Stimulated activated CD8-positive, alpha-beta memory T cell treated with anti-CD3 and anti-CD28 coated beads, Interleukin-7, amount 100 ng/mL, for 48 hours (primary cell): ENCODE data around the gene TSPAN14.
"Not testable (repeated sequence)": the region's sequence is repeated elsewhere in the genome, so short reads cannot be mapped to it uniquely, and the experiment has no call there.

Experiments used
- DNase-seq, 2 donors: peaks; one replicate each; pipeline ENCODE4 v3.0.0-alpha.2; 2020; ENCODE audit warnings: low read depth in 1 of 2; ENCODE audit errors: extremely low read depth in 1 of 2

TSPAN14 gene, protein sequence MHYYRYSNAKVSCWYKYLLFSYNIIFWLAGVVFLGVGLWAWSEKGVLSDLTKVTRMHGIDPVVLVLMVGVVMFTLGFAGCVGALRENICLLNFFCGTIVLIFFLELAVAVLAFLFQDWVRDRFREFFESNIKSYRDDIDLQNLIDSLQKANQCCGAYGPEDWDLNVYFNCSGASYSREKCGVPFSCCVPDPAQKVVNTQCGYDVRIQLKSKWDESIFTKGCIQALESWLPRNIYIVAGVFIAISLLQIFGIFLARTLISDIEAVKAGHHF

DNA sequence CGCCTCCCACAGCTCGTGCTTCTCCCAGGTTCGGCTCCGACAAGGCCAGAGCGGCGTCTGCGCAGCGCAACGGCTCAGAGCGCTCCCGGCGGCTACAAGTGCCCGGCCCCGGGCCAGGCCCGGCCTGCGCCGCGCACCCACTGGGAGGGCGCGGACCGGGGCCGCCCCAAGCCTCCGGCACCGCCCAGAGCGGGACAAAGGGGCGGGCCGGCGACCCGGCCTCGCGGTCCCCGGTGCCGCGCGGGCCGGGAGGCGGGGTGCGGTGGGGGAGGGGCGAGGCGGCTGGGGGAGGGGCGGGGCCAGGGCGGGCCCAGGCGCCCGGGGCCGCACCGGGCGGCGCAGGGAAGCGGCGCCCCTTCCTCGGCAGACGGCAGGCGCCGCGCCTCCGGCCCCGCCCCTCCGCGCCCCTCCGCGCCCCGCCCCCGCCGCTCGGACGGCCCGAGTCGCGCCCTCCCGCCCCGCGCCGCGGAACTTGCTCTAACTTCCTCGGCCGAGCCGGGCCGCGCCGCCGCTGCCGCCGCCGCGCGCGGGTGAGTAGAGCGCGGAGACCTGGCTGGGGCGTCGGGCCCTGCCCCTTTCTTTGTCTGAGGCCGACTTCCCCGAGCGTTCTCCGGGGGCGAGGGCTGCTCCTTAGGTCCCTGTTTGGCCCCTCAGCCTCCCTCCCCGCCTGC, at the start of gene TSPAN14:
Gene TSPAN14, plus strand, starts transcription at position 469 of the 671 bp plus-strand sequence. CDS start 34,924 bp downstream, outside the sequence.
- DNase-seq = peak in 1 of 2 donors; percentile 63

DNA sequence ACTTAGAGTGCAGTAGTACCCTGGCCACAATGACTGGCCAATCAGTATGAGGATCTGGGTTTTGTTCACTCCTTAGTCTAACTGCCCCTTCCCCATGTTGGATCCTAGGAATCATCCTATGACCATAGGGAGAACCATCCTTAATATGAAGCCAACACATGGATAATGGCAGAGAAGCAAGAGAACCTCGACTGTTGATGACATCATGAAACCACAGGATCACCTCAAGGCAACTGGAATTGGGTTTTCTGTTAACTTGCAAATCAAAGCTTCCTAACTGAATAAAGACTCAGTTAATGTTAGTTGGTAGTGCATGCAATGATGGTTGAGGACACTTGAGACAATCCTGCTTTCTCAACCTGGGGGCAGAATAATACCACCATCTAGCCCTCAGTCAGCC, 49.1 kb upstream of the TSPAN14 start:
- no peak for DNase-seq

DNA sequence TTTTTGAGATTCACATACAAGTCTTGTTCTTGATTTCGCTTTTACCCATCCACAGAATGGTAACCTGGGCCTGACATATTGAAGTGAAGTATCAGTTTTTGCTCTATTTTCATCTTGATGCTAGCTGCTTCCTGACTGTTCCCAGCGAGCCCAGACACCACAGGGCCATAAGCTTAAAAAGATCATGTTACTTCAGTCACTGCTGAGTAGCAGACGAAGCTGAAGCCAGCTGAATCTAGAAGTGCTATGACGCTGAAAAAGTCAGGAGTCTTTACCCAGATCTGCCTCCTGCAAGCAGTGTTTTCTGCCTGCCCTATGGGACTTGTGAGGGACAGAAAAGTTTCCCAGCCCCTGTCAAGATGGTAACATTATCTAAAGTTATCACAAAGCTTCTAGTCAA, 48.5 kb upstream of the TSPAN14 start:
- DNase-seq = no peak

DNA sequence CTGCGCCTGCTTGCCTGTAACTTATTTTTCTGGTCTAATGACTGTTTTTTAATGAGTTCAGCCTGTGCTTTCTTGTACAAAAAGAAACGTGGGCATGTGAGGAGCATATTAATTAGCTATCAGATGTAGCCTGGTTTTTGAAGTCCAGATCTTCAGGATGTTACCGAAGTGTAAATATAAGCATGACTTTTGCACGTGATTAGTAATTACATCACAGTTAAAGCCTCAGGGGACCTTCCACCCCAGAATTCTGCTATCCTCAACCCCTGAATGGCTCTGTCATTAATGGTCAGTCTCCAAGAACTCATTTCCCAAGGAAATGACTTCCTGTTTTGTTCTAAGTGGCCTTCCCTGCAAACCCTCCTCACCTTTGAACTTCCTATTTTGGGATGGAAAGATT, 47.9 kb upstream of the TSPAN14 start:
- DNase-seq = no peak

DNA sequence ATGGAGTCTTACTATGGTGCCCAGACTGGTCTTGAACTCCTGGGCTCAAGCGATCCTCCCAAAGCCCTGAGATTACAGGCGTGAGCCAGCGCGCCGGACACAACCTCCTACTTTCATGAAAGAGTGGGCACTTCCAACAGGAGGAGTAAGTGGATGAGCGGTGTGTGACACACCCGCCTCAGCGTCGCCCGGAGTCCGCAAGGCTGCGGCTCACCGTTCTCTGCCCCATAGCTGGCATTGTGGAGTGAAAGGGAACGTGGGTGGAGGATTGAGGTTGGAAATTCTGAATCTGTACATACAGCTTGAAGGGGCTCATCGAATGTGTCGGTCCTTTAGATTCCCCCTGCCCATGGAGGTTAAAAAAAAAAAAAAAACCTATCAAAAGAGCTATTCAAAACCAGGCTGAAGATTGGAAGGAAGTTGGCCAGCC, 46.3 kb upstream of the TSPAN14 start:
- peak; percentile 33 to 57 for DNase-seq

DNA sequence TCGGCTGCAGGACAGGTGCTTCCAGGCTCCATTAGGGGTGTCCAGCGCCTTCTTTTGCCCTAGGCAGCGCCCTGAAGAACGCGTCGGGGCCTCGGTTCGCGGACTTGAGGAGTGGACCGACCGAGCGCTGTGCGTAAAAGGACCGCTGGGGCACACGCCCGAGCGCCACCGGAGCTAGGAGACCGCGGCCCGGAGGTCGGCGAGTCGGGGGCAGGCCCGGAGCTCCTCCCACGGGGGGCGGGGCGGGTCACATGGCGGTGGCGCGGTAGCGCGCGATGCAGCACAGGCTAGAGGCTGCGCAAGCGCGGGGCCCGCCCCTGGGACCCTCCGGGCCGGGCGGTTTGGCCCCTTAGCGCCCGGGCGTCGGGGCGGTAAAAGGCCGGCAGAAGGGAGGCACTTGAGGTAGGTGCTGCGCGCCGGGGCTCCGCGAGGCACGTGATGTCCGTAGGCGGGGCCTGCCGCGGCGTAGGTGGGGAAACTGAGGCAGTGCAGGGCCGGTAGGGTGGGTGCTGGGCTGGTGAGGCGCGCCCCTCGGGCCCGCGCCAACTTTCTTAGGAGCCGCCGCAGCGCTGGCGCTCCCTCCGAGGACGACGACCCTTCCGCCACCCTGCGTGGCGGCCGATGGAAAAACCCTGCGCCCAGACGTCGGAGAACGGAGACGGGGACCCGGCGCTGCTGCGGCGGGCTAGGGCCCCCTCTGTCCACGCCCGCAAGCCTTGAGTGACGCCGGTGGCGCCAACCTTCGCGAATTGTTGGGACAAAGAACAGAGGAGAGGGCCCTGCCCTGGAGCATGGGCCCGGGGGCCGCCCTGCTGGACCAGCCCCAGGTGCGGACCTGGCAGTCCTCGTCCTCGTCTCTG, 45.6 kb upstream of the TSPAN14 start, which contains the start of gene PRXL2A:
Gene PRXL2A, plus strand, starts transcription at position 310 of the 860 bp plus-strand sequence. CDS start 11,917 bp downstream, outside the sequence.
- DNase-seq = peak; percentile 66 to 71

DNA sequence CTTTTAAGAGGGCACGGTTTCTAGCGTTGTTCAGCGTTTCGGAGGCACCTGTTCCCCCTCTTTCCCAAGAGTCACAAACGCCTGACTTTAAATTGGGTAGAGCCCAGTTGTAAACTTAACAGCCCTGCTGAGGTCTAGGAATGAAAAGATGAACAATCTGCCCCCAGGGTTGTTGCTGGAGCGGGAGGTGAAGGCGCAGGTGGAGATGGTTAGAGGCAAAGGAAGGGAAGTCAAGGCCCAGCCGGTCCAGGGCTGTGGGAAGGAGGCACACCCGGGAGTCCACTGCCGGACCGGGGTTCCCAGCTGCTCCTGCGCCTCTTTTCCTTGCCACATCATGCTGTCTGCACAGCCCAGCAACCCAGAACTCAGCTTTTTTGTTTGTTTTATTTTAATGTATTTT, 45.0 kb upstream of the TSPAN14 start:
- no peak for DNase-seq

DNA sequence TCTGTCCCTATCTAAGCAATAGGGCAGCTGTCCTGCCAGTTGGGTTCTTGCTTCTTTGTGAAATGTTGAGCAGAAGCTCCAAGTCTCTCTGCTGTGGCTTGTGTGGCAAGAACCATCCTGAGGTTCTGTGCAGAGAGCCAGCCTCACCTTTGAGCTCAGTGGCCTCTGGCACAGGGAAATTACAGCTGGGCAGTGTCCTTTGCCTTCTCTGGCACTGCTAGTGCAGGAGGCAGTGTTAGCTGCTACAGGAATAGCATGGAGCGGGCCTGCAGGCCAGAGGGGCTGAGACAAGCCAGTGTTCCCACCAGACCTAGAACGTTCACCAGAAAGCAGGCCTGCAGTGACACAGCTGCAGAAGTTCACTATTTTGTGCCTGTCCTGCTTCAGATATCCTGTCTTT, 44.0 kb upstream of the TSPAN14 start:
- no peak for DNase-seq

DNA sequence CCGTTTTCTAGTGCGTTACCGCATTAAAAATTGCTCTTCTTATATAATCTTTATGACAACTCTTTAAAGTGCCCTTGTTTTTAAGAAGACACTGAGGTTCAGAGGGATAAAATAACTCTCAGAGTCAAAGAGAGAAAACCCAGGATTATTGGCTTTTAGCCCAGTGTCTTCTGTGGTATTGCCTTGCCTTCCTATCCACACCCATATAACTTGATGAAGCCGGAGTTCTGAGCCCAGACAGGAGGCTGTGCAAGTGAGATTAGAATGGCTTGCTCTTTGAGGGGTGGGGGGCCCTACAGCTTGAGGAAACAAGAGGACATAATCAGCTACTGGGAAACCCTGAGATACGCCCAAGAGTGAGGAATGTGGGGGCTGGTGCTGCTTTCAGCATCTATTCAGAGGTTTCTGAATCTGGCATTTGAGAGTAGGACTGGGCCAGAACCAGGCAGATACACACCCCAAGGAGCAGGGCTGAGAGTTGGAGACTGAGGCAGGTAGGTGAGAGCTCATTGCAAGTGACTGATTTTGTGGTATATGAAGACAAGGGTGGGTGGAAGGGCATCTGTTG, 43.4 kb upstream of the TSPAN14 start:
- DNase-seq = no peak

DNA sequence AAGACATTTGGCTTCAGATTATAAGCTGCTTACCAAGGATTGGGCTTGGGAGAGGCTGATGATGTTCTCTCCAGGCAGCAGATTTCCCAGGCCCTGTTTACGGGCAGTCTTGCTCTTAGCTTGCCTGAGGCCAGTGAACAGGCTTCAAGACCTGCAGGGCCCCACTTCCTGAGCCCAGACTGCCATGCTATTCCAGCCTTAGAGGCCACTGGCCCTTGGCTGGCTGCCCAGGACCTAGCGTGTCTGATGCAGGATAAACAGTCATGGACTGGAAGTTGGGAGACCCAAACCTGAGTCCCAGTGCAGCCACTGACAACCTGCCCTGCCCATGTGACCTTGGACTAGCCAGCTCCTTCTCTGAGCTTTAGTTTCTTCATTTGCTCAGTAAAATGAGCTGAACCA, 42.8 kb upstream of the TSPAN14 start:
- DNase-seq = no peak

DNA sequence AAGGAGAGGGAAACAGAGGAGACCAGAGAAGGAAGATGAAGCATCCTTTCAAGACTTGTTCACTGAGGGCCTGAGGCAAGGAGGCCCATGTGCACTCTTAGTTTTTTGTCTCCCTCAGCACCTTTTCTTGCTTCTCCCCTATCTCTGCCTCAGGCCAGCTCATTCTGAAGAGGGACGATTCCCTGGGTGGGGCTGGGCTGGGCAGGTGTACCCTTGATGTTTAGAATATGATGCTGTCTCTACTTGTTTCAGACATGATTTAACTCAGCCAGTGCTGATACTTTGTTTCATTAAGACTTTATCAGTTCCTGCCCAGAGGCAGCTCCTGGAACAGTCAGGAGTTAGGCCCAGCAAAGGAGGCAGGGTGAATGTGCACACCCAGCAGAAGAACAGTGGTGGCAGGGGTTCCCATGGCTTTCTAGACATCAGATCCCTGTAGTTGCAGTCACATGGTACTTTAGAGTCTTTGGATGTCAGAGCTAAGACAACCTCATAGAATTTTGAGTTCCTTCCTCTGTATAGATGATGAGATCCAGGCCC, 42.4 kb upstream of the TSPAN14 start:
- DNase-seq = no peak

DNA sequence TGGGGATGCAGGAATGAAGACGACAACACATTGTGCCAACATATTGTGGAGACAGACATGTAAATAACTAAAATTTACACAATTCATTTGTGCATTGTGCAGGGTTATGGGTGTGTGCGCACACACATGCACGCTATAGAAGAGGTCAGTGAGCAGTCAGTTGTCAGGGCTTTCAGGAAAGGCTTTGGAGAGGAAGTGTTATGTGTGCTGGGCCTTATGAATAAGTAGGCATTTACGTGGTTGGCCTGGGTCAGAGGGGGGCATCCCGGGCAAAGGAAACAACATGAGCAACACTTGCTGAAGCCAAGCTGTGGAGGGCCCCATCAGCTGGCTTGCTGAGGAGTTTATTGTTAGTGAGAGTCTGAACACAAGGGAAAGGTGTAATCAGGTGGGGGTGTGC, 41.6 kb upstream of the TSPAN14 start:
- no peak for DNase-seq

DNA sequence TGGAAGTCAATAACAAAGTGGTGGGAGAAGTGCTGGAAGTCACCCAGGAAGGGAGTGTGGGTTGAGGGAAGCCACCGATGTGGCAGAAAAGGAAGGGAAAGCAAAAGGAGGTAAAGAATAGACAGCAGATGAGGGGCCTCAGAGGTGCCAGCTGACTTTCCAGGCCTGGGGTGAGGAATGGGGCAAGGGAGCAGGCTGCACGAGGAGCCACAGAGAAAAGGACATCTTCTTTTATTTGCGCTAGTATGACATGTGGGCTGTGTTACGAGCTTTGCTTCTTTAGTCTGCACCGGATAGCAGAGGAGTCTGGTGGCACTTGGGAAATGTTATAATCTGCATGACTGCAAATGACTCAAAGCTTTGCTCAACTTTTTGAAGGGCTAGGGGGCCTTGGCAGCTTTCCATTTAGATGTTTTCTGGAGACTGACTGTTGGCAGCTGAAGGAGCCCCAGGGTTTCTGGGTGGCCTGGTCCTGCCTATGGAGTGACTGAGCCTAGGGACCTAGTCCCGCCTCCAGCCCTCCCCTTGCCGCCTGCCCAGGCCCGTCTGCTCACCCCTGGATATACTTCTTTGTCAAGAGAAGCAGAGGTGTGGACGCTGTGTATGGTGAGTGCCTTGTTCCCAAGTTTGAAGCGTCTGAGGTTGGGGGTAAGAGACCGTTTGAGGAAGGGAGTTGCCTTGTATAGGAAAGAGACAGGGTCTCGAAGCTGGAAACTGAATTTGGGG, 40.7 kb upstream of the TSPAN14 start:
- no peak for DNase-seq

DNA sequence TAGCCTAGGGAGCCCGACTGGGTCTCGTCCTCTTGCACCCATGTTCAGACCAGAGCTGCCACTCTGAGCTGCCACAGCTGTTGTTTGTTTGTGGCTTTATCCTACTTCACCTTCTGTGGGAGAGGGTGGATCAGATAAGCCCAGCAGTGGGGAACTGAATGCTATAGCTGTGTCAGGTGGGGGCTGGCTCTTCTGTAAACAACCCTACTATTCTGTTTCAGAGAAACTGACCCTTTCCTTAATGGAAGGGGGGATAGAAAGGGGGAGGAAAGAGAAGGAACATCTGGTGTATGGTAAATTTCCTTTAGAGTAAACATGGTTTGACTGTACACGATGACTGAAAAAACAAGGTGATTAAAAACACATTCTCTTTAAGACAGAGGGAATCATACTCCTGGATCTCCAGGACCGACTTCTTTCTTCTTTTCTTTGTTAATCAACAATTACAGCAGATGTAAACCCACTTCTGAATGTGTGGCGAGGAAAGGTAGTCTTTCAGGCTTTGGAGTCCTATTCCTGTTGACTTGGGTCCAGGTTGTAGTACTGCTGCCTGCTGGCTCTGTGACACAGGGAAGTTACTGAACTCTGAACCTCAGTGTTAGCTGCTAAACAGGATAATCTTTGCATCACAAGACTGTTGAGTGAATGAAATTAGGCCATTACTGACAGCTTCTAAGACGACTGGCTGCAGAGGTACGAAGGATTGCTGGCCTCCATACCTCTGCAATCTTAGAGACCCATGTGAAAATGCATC, 39.8 kb upstream of the TSPAN14 start:
- no peak for DNase-seq

DNA sequence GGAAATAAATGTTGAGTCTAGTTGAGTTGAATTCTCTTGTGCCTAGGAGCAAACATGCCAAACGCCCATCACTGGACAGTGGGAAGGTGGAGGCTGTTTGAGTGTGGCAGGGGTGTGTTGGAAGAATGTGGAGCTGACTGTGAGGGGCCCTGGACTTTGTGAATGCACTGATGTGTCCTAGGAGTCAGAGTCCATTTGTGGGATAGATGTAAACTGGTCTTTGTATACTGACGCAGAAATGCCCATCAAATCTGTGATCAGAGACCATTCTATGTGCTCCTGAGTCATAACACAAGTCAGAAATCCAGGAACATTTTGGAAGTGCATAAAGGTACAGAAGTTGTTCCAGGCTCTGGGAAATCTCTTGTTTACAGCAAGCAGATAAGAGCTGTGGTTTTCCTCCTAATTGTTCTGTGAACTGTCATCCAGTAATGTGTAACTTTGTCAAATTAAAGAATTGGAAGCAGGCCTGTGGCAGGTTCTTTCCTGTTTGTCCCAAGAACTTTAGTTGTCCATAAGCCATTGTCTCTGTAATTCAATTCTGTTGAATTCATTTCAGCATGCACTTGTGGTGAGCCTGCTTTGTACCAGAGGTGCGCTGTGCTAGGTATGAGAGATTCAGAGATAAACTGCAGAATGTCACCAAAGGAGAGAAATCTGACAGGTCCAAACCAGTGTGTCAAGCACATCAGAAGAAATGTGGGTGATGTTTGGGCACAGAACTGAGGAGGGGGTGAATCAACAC, 38.2 kb upstream of the TSPAN14 start:
- DNase-seq = no peak

DNA sequence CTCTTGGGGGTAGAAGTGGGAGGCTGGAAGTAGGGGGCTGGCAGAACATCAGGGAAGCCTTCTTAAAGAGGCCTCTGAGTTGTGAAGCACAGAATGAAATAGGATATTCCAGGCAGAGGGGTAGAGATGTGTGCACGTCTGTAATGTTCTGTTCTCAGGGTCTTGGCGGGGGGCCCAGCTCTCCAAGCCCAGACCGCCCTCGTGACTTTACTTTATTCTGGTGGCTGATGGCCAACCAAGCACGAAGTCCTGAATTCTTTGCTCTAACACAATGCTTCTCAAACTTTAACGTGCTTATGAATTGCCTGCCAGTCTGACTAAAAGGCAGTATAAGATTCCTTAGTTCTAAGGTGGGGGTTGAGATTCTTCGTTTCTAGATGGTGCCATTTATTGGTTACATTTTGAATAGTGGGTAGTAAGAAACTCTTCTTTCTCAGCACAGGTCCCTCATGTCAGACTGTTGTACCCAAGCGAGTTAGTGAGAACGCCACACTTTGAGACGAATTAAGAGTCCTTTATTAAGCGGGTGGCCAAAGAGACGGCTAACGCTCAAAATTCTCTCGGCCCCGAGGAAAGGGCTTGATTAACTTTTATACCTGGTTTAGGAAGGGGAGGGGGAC, 37.5 kb upstream of the TSPAN14 start:
- DNase-seq = no peak

DNA sequence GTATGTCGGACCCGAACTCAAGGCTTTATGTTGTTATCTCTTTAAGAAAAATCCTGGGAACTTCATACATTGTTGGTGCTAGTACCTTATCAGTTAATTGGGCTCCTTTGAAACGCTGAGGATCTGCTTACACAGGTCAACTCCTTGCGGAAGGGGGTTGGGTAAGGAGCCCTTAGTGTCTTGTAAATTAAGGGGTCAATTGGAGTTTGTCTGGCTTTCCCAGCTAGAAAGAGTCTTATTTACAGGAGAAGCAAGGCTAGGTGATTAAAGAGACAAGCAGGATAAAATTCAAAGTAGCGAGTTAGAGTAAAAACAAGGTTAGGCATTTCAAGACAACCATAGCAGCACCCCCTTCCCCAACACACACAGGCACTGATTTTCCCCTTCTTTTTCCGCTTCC, 36.9 kb upstream of the TSPAN14 start:
- DNase-seq = not testable (repeated sequence)

DNA sequence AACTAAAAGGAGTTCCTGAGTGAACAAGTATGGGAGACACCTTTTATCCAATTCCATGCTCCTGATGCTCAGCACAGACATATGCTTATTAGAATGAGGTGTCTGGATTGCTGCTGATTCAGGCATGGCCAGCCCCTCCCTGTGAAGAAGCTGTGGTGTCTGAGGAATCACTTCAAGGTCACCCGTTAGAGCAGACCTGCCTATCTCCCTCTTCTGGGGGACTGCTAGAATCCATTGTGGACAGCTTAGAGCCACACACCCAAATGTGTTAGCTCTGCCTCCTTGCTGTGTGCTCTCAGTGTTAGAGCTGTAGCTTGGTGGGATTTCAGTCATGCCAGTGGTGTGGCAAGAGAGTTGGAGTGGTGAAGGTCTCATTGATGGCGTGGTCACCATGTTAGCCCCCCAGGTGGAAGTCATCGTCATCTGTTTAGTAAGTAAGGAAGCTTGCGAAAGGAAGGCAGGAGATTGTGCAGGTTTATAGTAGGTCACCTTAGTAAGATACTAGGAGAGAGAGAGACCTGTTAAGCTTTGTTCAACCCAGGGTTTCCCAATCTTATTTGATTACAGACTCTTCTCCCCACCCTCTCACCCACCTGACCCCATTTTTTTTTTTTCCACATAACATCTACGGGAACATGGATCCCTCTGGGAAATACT, 32.9 kb upstream of the TSPAN14 start:
- no peak for DNase-seq
